C4-2B (cell line): ENCODE results near the gene SLC34A1.

Experiments
- H3K27ac ChIP-seq: fragments of 450-650 bp; 2 replicates; pipeline ENCODE4 v1.5.1; 2017
- ZFX ChIP-seq: fragments of 450-650 bp; IDR thresholded peaks from 2 replicates; pipeline ENCODE4 v1.6.1; 2017
- TF ChIP-seq, protein P1 (sequence below): fragments of 450-650 bp; conservative IDR thresholded peaks from 2 replicates; pipeline ENCODE4 v1.5.1; 2017; ENCODE audit warnings: mild to moderate bottlenecking

Gene SLC34A1

DNA sequence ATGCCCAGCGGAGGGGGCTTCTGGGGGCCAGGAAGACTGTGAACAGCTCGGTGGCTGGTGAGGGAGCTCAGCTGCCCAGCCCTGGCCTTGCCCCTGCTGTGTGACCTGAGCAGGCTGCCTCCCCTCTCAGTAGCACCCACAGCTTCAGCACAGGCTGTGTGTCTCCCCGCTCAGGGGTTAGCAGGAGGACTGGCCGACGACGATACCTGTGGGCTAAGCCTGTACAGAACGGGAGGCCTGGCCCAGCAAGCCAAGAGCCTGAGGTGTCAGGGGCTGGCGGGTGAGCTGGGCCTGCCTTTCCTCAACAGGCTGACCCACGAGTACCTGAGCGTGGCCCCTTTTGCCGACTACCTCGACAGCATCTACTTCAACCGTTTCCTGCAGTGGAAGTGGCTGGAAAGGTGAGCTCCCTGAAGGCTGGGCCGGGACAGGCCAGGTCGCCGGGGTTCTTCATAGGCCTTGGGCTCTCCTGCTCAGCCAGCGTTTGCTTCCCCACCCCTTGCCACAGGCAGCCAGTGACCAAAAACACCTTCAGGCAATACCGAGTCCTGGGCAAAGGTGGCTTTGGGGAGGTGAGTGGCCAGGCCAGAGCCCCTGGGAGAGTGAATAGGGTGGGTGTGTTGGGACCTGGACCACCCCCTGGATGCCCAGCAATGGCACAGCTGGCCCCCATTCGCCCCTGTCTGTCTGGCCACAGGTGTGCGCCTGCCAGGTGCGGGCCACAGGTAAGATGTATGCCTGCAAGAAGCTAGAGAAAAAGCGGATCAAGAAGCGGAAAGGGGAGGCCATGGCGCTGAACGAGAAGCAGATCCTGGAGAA lies 48.8 kb downstream of the SLC34A1 start:
- TF ChIP-seq, protein P1, sequence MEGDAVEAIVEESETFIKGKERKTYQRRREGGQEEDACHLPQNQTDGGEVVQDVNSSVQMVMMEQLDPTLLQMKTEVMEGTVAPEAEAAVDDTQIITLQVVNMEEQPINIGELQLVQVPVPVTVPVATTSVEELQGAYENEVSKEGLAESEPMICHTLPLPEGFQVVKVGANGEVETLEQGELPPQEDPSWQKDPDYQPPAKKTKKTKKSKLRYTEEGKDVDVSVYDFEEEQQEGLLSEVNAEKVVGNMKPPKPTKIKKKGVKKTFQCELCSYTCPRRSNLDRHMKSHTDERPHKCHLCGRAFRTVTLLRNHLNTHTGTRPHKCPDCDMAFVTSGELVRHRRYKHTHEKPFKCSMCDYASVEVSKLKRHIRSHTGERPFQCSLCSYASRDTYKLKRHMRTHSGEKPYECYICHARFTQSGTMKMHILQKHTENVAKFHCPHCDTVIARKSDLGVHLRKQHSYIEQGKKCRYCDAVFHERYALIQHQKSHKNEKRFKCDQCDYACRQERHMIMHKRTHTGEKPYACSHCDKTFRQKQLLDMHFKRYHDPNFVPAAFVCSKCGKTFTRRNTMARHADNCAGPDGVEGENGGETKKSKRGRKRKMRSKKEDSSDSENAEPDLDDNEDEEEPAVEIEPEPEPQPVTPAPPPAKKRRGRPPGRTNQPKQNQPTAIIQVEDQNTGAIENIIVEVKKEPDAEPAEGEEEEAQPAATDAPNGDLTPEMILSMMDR: no peak
- TF ChIP-seq ZFX: no peak
- H3K27ac ChIP-seq: no peak overlapping the region

DNA sequence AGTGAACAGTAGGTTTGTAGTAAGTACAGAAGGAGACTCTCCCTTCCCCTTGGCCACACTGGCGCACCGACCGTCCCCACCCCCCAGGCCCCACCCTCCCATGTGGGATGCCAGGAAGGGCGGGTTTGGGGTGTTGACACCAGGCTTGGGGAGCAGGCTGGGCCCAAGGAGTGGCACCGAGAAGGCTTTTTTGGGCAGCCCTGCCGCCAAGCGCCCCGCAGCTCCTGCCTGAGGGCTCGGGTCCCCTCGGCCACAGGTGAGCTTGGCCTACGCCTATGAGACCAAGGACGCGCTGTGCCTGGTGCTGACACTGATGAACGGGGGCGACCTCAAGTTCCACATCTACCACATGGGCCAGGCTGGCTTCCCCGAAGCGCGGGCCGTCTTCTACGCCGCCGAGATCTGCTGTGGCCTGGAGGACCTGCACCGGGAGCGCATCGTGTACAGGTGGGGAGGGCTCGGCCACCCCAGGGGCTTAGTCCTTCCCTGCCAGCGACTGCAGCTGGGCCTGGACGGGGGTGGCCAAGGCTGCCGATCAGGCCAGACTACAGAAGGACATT lies 49.5 kb downstream of the SLC34A1 start:
- no peak overlapping the region for H3K27ac ChIP-seq
- TF ChIP-seq, protein P1: no peak
- no peak for TF ChIP-seq ZFX

DNA sequence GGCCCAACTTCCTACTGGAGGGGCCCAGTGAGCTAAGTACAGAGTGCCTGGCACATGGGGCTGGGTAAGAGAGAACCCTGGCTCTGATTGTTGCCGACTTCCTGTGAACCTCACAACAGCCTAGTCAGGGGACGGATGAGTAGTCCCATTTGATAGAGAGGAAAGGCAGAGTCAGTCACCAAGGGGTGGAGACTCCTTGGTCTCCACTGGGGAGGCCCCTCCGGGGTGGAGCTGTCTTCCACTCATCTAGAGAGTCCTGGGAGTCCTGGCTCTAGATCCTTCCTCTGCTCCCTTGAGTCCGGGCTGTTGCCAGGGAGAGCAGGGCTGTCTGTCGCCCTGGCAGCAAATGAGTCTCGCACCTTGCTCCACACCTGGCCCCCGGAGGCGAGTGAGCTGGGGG lies 50.2 kb downstream of the SLC34A1 start:
- TF ChIP-seq ZFX: no peak
- TF ChIP-seq, protein P1: no peak
- H3K27ac ChIP-seq: no peak overlapping the region

DNA sequence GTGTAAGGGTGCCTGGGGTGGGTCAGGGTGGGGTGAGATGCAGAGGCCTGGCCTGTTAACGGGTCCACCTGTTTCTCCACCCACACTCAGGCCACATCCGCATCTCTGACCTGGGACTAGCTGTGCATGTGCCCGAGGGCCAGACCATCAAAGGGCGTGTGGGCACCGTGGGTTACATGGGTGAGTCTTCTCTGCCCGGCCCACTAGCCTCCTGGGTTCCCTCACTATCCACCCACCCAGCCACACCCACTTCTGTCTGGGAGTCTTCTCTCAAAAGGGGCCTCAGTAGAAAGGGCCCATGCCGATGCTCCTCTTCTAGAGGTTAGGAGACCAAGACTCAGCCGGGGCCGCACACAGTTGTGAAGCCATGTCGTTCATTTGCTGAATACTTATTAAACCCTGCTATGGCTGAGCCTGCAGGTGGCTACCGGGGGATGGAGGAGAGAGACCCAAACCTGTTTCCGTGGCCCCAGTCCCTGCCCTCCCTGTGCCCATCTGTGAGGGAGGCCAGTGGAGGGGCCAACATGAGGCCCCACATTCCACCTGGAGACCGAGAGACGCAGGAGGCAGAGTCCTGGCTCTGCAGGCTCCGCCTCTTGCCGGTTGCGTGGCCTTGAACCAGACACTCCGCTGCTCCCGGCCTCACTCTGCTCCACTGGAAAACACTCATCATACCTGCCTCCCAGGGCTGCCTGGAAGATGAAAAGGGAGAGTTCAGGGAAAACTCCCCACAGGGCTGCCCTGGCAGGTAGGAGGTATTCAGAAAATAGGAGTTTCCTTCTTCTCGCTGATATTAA lies 50.9 kb downstream of the SLC34A1 start:
- H3K27ac ChIP-seq: no peak overlapping the region
- TF ChIP-seq ZFX: no peak
- TF ChIP-seq, protein P1: no peak

DNA sequence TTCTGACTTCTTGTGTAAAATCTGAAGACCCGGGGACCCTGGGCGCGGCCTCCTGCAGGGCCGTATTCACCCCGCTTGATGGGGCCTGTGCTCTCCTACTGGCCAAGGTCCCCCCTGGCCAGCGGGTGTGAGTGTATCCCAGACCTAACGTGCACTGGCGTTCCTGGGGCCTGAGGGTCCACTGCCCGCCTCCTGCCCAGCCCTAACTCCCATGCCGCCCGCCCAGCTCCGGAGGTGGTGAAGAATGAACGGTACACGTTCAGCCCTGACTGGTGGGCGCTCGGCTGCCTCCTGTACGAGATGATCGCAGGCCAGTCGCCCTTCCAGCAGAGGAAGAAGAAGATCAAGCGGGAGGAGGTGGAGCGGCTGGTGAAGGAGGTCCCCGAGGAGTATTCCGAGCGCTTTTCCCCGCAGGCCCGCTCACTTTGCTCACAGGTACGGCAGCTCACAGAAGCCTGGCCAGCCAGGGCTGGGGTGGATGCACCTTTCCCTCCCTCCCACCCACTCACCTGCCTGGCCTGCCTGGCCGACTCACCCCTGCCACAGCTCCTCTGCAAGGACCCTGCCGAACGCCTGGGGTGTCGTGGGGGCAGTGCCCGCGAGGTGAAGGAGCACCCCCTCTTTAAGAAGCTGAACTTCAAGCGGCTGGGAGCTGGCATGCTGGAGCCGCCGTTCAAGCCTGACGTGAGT lies 51.8 kb downstream of the SLC34A1 start:
- TF ChIP-seq, protein P1: no peak
- no peak for TF ChIP-seq ZFX
- no peak overlapping the region for H3K27ac ChIP-seq

DNA sequence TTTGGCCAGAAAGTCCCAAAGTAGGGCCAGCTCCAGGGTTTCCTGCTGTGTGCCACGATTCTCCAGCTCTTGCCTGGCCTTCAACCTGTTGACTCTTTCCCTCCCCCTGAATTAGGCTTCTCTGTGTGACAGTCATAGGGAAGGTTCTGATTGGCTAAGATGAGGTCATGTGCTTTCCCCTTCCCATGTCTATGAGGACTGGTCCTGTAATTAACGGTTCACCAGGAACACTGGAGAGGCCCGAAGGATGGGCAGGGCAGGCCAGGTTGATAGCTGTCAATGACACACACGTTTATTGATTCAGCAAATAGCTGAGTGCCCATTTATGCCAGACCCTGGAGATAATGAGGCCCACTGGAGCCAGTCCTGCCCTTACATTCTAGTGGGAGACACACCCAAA lies 53.4 kb downstream of the SLC34A1 start:
- no peak overlapping the region for H3K27ac ChIP-seq
- TF ChIP-seq, protein P1: no peak
- TF ChIP-seq ZFX: no peak
